GDM1 (cell line): ENCODE measurements around the gene SLC35F2.
"Not testable (repeated sequence)": the region's sequence is repeated elsewhere in the genome, so short reads cannot be mapped to it uniquely, and the experiment has no call there.

Experiments used
- DNase-seq: peaks from one replicate; lab custom pipeline; 2025; lab: John Stamatoyannopoulos, UW

The SLC35F2 gene, protein sequence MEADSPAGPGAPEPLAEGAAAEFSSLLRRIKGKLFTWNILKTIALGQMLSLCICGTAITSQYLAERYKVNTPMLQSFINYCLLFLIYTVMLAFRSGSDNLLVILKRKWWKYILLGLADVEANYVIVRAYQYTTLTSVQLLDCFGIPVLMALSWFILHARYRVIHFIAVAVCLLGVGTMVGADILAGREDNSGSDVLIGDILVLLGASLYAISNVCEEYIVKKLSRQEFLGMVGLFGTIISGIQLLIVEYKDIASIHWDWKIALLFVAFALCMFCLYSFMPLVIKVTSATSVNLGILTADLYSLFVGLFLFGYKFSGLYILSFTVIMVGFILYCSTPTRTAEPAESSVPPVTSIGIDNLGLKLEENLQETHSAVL

DNA sequence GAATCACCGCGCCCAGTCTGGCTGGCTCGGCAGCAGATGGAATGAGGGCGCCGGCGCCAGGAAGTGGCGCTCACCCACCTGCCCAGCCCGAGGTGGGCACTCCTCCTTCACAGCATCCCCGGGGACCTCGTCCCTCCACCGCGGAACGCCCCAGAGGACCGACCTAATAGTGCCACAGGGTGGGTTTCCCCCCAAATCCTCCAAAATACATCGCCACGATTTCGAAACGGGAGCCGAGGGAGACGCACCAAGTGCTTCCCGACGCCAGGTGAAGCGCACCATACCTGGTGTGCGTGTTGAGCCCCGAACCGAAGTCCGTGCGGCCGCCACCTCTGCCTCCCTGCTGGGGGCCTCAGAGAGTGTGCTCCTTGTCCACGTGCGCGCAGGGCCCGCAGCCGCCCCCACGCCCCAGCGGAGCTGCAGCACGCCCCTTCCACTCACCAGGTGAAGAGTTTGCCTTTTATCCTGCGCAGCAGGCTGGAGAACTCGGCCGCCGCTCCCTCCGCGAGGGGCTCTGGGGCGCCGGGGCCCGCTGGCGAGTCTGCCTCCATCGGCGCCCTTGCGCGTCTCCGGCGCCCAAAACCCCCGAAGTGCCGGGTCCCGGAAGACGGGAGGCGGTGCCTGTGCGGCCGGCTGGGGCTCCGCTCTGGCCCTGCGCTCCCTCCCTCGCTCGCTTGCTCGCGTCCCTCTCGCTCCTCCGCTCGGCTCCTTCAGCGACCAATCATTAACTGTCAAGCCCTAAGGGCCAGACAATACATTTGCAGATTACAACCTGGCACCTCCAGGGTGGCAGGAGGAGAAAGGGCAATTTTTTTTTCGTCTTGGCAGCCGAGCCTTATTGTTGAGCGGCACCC, at the start of gene SLC35F2:
Gene SLC35F2, minus strand, starts transcription at position 571 of the 854 bp plus-strand sequence. Its CDS starts 20 bp downstream, at position 551.
- DNase-seq: peak; percentile 73

DNA sequence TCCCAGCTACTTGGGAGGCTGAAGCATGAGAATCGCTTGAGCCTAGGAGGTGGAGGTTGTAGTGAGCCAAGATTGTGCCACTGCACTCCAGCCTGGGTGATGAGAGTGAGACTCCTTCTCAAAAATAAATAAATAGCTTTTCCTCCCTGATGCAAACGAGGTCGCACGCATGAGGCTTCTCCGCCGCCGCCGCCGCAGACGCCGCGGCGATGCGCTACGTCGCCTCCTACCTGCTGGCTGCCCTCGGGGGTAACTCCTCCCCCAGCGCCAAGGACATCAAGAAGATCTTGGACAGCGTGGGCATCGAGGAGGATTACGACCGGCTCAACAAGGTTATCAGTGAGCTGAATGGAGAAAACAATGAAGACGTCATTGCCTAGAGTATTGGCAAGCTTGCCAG, 49.6 kb upstream of the SLC35F2 start:
- DNase-seq: no peak

DNA sequence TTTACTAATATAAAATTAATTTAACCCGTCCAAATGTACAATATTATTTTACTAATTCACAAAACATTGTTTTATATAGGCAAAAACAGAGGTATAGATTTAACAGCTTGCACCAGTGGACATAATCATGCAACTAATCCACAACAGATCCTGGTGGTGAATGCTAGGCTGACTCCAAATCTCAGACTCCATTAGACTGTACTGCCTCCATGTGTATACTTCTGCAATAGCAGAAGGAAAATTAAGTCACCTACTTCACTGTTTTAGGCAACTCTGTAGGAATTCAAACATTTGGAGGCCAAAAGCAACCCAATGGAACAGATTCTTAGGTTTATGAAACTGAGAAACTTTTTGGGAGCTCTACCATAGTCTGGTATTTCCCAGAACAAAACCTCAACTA, 39.7 kb upstream of the SLC35F2 start:
- DNase-seq: peak; percentile 7

DNA sequence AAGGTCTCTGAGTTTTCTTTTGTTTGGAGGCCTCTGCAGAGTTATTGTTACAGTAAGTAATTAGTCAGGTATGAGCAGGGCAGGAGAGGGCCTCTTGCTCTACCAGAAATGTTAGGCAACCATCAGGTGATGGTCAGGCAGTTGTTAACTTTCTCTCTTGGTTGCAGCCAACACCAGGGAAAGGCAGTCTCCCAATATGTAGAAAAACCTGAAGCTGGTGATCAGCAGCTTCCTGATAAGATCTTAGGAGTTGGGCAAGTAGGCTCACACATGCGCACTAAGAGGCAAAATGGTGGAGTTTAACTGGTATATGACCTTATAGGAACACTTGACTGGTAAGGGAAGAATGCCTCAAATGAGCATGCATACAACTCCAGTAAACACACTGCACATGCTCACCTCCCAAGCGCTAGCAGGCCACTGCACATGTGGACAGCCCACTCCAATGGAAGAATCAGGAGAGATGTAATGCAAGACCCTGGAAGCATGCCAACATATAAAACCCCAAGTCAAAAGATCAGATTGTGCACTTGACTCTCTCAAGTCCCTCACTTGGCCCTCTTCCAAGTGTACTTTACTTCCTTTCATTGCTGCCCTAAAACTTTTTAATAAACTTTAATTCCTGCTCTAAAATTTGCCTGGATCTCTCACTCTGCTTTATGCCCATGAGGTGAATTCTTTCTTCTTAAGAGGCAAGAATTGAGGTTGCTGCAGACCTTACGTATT, 23.7 kb upstream of the SLC35F2 start:
- no peak for DNase-seq

DNA sequence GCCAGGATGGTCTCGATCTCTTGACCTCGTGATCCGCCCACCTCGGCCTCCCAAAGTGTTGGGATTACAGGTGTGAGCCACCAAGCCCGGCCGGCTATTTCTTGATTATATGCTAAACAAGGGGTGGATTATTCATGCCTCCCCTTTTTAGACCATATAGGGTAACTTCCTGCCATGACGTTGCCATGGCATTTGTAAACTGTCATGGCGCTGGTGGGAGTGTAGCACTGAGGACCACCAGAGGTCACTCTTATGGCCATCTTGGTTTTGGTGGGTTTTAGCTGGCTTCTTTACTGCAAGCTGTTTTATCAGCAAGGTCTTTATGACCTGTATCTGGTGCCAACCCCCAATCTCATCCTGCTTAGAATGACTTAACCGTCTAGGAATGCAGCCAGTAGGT, 22.9 kb upstream of the SLC35F2 start:
- not testable (repeated sequence) for DNase-seq

DNA sequence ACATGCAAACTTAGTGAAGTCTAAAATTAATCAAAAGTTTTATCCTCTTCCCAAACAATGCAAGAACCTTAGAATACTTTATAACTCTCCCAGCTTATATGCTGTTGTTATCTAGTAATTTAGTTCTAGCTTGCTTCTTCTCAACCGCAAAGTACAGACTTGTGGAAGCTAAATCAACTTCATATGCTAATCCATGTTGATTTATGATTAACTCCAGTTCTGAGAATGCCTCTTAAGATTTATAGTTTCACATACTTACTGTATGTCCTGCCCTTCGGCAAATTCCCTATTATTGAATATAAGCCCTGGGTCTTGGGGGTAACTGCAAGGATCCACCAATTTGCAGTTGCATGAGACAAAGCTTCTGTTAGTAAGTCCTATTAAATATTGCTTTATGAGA, 17.6 kb upstream of the SLC35F2 start:
- no peak for DNase-seq

DNA sequence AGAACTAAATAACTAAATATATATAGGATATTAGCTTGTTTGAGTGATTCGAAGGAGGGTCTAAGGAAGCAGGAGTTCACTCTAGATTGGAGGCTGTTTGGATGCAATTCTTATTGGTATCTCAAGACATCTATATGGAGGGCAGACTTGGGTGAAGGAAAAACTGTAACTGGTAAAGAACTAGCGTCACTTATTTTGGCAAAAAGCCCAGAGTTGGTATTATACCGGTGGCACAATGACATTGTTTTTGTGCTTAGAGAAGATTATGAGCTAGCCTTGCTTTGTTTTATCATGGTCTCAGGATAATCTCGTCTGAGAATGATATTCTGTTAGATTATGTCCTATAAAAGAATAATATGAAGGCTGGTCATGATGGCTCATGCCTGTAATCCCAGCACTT, 6.0 kb upstream of the SLC35F2 start:
- DNase-seq: no peak

GRCh38 chr11:107860688-107861087, 2.1 kb upstream of the SLC35F2 start:
- DNase-seq: no peak

- not testable (repeated sequence) for DNase-seq
Observed at GRCh38 chr11:107860240-107860620, 1.6 kb upstream of the SLC35F2 start.

DNA sequence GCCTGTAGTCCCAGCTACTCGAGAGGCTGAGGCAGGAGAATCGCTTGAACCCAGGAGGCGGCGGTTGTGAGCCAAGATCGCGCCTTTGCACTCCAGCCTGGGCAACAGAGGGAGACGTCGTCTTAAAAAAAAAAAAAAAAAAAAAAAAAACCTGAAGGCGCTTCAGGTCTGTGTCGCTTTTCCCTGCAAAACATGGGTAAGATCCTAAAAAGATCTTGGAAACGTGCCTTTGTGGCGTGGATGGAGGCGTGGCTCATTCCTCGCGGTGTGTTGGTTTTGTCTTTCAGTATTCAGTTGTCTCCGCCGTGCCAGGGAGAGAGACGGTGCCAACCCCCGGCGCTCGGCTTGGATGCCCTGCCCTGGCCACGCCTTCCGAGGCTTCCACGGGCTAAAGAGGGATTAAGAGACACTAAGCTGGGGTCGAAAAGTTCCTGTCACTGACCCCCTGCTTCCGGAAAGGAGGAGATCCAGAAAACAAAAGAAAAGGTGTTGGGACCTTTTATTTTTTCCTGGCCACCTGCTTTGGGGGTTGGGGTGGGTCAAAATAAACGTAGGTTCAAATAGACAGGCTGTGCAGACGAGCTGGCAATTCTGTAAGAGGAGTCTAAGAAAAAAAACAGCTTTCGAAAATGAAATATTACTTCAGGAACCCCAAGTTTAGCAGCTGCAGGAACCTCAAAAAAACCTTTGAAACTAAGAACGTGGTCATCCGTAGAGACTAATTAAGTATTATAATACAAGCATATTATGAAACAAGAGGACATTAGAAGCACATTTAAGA, 1.1 kb upstream of the SLC35F2 start:
- DNase-seq: peak; percentile 4

DNA sequence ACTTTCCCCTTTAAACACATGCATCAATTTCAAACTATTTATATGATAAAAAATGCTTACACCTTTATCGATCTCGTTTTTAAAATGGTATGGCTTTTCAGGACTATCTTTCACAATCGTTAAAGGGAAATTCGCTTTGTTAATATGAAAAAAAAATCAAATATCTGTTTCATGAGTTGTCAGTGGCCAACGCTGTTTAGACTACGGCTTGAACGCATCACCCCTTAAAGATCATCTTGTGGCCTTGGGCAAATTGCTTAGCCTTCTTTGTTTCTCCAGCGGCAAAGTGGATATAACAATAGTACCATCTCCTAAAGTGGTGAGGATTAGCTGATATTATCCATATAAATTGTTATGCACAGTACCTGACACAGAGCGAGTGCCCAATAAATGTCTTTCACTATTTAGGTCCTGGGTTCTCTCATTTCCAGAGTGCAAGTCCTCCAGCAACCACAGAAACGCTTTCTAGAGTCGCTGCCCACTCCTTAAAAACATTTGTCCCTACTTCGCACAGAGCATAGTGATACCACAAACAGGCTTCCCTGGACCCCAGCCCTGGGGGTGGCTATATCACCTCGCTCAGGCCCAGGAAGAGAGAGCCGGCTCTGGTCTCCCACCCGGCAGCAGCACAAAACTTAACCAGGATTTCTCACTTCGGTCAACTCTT, 904 bp downstream of the SLC35F2 start:
- no peak for DNase-seq

DNA sequence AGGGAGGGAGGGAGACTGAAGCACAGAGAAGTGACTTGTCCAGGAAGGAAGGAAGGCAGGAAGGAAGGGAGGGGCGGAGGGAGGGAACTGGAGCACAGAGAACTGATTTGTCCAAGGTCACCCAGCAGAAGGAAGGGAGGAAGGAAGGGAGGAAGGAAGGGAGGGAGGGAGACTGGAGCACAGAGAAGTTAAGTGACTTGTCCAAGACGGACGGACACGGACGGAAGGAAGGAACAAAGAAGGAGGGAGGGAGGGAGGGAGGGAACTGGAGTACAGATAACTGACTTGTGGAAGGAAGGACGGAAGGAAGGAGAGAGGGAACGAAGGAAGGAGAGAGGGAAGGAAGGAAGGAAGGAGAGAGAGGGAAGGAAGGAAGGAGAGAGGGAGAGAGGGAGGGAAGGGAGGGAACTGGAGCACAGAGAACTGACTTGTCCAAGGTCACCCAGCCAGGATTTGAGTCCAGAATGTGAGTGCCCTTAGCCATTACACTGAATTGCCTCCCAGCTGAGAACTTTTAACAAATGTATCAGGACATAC, 1.5 kb downstream of the SLC35F2 start:
- DNase-seq: no peak

- no peak for DNase-seq
Observed at GRCh38 chr11:107856180-107856980, 2.2 kb downstream of the SLC35F2 start.

GRCh38 chr11:107853070-107853469, 5.5 kb downstream of the SLC35F2 start:
- no peak for DNase-seq

GRCh38 chr11:107851704-107852310, 6.8 kb downstream of the SLC35F2 start:
- no peak for DNase-seq

DNA sequence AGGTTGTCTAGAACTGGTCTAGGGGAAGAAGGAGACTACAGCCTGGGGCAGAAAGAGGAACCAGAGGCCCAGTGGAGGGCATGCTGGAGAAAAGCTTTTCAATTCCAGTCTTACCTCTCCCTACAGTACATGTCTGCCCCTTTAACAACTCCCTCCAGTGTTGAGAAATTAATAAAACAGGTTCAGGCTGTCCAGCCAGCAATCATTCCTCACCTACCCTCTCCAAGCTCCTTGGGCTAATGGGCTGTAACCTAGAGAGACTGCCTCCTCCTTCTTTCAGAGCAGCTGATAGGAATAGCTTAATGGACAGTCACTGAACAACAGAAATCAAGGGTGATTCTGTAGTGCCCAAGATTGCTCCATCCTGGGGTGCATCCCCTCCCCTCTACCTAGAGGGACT, 8.8 kb downstream of the SLC35F2 start:
- peak; percentile 14 for DNase-seq

DNA sequence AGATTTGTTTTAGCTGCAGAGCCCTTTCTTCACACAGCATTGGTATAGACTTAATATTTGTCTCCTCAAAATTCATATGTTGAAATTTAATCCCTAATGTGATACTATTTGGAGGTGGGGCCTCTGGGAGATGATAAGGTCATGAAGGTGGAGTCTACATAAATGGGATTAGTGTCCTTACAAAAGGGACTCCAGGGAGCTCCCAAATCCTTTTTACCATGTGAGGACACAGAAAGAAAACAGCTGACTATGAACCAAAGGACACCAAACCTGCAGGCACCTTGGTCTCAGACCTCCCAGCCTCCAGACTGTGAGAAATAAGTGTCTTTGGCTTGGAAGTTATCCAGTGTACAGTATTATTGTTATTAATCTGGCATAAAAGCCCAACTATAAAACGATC, 10.2 kb downstream of the SLC35F2 start:
- no peak for DNase-seq

DNA sequence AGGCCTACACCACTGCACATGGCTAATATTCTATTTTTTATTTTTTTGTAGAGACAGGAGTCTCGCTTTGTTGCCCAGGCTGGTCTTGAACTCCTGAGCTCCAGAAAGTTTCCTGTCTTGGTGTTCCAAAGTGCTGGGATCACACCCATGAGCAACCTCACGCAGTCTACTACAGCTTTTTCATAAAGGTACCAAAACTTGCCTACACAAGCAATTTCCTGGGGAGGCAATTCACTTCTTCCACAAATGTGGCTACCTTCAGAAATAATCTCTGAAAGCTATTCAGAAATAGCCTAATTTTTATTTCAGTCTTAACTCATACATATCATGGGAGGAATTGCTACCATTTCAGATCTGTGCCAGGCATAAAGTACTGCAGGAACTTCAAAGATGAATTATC, 11.4 kb downstream of the SLC35F2 start:
- DNase-seq: no peak

GRCh38 chr11:107844041-107844440, 14.5 kb downstream of the SLC35F2 start:
- DNase-seq: no peak
